Naive B cell (primary cell): ENCODE measurements around the gene FHIT. TPM values are rescaled to one million over a fixed set of nuclear protein-coding genes. Genes with fewer than 3 reads are reported as not detected.

Source experiments
- ATAC-seq, 2 donors: fragments of 150-1000 bp; cut with Tn5 transposase; 2 replicates each; pipeline ENCODE4 v1.10.0; 2021; ENCODE audit warnings: low read depth in 2 of 2, mild to moderate bottlenecking in 2 of 2, moderate library complexity in 2 of 2
- DNase-seq: peaks from one replicate; pipeline ENCODE4 v3.0.0; 2022
- H3K27ac Mint-ChIP-seq, 6 donors: one replicate each; pipeline ENCODE4 v1.8.0; 2020 to 2022; ENCODE audit warnings: mild to moderate bottlenecking in 6 of 6, mixed read lengths in 6 of 6, moderate library complexity in 5 of 6, inconsistent platforms in 2 of 6
- H3K27me3 Mint-ChIP-seq, 3 donors: one replicate each; pipeline ENCODE4 v1.8.0; 2021 to 2022; ENCODE audit warnings: mixed read lengths in 3 of 3, mild to moderate bottlenecking in 1 of 3
- H3K36me3 Mint-ChIP-seq, 2 donors: one replicate each; pipeline ENCODE4 v1.8.0; 2020 to 2022; ENCODE audit warnings: mixed read lengths in 2 of 2, inconsistent platforms in 1 of 2, mild to moderate bottlenecking in 1 of 2
- H3K4me1 Mint-ChIP-seq, 3 donors: one replicate each; pipeline ENCODE4 v1.8.0; 2020 to 2022; ENCODE audit warnings: mixed read lengths in 3 of 3, inconsistent platforms in 1 of 3, mild to moderate bottlenecking in 1 of 3, moderate library complexity in 1 of 3
- H3K4me3 Mint-ChIP-seq, 8 donors: one replicate each; pipeline ENCODE4 v1.8.0; 2020 to 2022; ENCODE audit warnings: mild to moderate bottlenecking in 8 of 8, mixed read lengths in 8 of 8, moderate library complexity in 8 of 8, inconsistent platforms in 2 of 8
- H3K9me3 Mint-ChIP-seq, 7 donors: one replicate each; pipeline ENCODE4 v1.8.0; 2020 to 2022; ENCODE audit warnings: mixed read lengths in 7 of 7, mild to moderate bottlenecking in 5 of 7, inconsistent platforms in 2 of 7, moderate library complexity in 1 of 7
- polyA plus RNA-seq, 6 donors: library from polyadenylated mRNA; unstranded; fragments of 300-500 nt; fragmentation: Illumina TruSeq; gene quantifications; one replicate each; pipeline ENCODE4 v1.2.3, GENCODE V29; 2021; ENCODE audit warnings: low read depth in 6 of 6

Gene FHIT
- polyA plus RNA-seq, 6 donors from 2014 or later, result 3.2 to 12.6 (median 7.1) TPM

DNA sequence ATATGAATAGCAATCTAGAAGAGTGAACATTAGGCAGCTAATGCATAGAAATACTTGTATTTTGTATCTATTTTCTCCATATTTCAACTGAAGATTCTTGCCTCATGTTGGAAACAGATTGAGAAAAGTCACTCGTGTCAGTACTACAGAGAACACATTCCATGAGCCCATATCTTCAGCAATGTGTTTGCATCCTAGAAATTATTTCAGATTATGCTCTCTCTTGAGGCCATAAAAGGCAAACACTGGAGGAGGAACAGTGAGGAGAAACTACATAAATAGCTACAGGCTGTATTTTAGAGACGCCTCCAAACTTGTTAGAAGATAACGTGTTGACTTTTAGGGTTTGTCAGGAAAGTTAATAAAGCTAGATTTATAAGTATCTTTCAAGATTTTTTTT is 906.9 kb downstream of the FHIT start:
- H3K4me3 Mint-ChIP-seq, result no peak overlapping the region
- ATAC-seq (no peak), DNase-seq (no peak)
- H3K27ac Mint-ChIP-seq, result no peak overlapping the region
- H3K4me1 Mint-ChIP-seq, result no peaks in the 10 kb centered on the region
- H3K27me3 Mint-ChIP-seq, result no peaks in the 10 kb centered on the region
- H3K36me3 Mint-ChIP-seq, result no peaks in the 10 kb centered on the region
- no peaks in the 10 kb centered on the region for H3K9me3 Mint-ChIP-seq

DNA sequence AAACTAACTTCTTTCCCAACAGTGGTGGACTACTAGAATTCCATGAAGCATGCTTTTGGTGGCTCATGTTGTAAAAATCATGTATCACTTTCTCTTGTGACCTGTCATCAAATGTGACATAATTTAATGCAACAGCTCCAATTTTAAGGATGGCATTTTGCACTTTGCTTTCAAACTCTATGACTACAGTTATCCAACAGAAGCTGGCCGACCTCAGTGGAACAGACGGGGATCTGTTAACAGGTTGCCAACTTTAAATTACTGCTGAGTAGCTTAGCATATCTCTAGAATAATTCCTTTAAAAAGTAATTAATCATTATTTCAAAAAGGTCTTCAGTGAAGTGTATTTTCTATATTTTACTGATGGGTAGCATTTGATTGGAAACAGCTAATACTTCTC is 907.4 kb downstream of the FHIT start:
- no peak for ATAC-seq
- H3K9me3 Mint-ChIP-seq, result no peaks in the 10 kb centered on the region
- DNase-seq, result no peak
- H3K27me3 Mint-ChIP-seq, result no peaks in the 10 kb centered on the region
- H3K36me3 Mint-ChIP-seq, result no peaks in the 10 kb centered on the region
- no peaks in the 10 kb centered on the region for H3K4me1 Mint-ChIP-seq
- no peak overlapping the region for H3K4me3 Mint-ChIP-seq
- no peak overlapping the region for H3K27ac Mint-ChIP-seq

DNA sequence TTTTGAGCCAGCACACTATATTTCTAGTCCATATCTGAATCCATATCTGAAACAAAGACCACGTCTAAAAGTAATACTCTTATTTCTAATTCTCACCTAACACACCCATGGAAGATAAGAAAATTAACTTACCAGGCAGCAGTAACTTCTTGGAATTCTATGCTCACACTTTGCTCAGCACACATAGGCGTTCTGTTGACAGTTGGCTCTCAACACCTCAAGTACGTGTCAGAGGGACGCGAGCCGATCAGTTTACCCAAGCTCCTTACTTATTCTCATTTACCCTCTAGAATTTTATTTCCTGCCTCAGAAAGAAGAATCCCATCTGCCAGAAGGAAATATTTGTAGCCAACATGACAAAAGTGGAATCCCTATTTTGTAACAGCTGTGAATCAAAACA is 911.9 kb downstream of the FHIT start:
- no peak overlapping the region for H3K4me3 Mint-ChIP-seq
- no peaks in the 10 kb centered on the region for H3K4me1 Mint-ChIP-seq
- no peak overlapping the region for H3K27ac Mint-ChIP-seq
- H3K36me3 Mint-ChIP-seq, result no peaks in the 10 kb centered on the region
- no peaks in the 10 kb centered on the region for H3K9me3 Mint-ChIP-seq
- no peaks in the 10 kb centered on the region for H3K27me3 Mint-ChIP-seq
- ATAC-seq (no peak), DNase-seq (no peak)

DNA sequence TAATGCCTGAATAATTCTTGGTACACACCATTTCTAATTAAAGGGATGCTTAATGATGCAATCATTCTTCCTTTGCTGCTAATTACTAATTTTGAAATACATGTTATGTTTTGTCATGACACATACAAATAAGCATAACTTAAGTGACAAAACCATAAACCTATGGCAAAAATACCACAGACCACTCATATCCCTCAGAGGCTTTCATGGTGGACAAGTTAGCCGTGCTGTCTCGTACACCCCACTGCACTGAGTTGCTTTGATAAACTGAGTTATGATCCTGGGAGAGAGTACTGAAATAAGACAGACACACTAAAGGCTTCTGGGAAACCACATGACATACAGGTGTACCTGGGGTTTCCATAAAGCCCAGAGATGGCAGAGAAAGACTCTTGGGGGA is 913.8 kb downstream of the FHIT start:
- Mint-ChIP-seq H3K4me1 (peaks cover 5 to 6% (median 5%) of the 10 kb centered on the region in 3 donors), H3K4me3 (no peak overlapping the region)
- ATAC-seq, result no peak

DNA sequence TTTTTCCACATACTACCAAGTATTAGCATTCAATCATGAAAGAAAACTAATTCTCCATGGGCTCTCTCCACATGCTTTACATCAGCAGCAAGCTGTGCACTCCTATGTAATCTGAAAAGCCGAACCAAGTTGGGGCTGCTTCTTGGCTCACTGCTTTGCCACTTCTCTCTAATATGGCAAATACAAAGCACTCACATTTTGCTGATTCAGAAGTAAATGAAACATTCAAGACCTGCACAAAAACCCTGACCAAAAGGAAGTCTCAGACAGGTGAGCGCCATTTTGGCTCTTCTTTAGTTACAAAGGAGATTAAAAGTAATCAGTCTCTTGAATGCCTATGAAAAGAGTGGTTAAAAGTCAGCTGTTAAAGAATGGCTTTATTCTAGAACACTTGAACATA is 915.2 kb downstream of the FHIT start:
- DNase-seq (no peak), ATAC-seq (no peak)
- Mint-ChIP-seq H3K36me3 (no peaks in the 10 kb centered on the region), H3K4me3 (no peak overlapping the region), H3K9me3 (no peaks in the 10 kb centered on the region), H3K27me3 (no peaks in the 10 kb centered on the region), H3K27ac (no peak overlapping the region), H3K4me1 (peaks cover 5 to 6% (median 5%) of the 10 kb centered on the region in 3 donors)

More for the DNA sequence above, 913.8 kb downstream of the FHIT start:
- no peaks in the 10 kb centered on the region for H3K9me3 Mint-ChIP-seq
- no peaks in the 10 kb centered on the region for H3K36me3 Mint-ChIP-seq
- no peak overlapping the region for H3K27ac Mint-ChIP-seq
- no peaks in the 10 kb centered on the region for H3K27me3 Mint-ChIP-seq
- no peak for DNase-seq

DNA sequence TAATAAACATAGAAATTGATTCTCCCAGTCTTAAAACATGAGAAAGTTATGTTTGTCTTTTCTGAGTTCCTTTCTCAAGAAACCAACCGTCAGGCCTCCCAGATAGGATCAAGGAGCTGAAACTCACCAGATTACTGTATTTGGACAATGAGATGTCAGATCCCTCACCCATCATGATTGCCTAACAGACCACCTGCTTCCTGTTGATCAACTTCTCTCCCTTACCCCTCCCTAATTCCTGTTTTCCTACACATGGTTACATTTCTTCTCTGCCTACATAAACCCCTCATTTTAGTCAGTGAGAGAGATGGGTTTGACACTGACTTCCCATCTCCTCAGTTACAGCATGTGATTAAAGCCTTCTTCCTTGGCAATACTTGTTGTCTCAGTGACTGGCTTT is 917.5 kb downstream of the FHIT start:
- no peak for ATAC-seq
- Mint-ChIP-seq H3K4me1 (peaks cover 5 to 6% (median 5%) of the 10 kb centered on the region in 3 donors), H3K27me3 (no peaks in the 10 kb centered on the region), H3K27ac (peak overlapping the region in 2 of 6 donors; percentile 36 to 89), H3K4me3 (peak overlapping the region in 1 of 8 donors; percentile 2), H3K9me3 (no peaks in the 10 kb centered on the region), H3K36me3 (no peaks in the 10 kb centered on the region)
- no peak for DNase-seq

DNA sequence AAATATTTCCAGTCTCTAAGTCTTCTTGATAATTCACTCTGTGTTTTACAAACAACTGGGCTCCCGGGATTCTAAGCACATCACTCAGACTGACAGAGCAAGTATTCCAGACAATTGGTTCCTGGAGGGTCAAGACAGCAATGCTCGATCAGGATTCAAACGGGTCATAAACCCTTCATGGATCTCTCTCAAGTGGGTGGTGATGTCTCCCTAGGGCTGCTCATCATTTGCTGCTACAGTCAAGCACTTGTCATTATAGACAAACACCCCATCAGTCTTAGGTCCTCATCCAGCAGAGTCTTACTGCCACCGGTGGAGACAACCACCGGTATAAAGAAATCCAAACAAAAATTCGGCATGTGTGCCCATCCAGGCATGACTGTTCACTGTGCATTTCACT is 921.1 kb downstream of the FHIT start:
- Mint-ChIP-seq H3K4me1 (peaks cover 5 to 6% (median 5%) of the 10 kb centered on the region in 3 donors), H3K36me3 (no peaks in the 10 kb centered on the region), H3K27me3 (no peaks in the 10 kb centered on the region), H3K4me3 (no peak overlapping the region), H3K27ac (no peak overlapping the region), H3K9me3 (no peaks in the 10 kb centered on the region)
- ATAC-seq (no peak), DNase-seq (no peak)

DNA sequence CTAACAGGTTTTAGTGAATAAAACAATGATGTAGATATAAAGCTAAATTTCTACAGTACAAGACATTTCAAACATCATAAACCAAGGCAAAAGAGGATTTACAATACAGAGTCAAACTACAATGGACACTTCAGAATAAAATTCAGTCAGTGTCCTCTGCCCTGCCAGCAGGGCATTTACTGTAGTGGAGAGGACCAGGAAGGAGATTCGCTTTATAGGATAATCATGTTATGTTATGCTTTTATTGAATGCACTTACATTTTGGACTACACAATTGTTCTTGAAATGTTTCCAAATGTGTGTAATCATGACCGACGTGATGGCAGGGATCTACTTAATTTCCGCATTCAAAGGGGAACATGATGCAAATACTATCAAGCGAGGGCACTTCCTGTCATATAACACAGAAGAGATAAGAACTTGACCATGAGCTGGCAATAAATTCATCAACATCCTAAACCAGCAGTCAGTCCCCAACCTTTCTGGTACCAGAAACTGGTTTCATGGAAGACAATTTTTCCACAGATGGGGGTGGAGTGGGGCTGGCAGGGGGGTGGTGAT is 925.6 kb downstream of the FHIT start:
- no peak for DNase-seq
- Mint-ChIP-seq H3K4me3 (no peak overlapping the region), H3K4me1 (no peaks in the 10 kb centered on the region), H3K9me3 (no peaks in the 10 kb centered on the region), H3K36me3 (no peaks in the 10 kb centered on the region), H3K27me3 (no peaks in the 10 kb centered on the region), H3K27ac (no peak overlapping the region)
- no peak for ATAC-seq

DNA sequence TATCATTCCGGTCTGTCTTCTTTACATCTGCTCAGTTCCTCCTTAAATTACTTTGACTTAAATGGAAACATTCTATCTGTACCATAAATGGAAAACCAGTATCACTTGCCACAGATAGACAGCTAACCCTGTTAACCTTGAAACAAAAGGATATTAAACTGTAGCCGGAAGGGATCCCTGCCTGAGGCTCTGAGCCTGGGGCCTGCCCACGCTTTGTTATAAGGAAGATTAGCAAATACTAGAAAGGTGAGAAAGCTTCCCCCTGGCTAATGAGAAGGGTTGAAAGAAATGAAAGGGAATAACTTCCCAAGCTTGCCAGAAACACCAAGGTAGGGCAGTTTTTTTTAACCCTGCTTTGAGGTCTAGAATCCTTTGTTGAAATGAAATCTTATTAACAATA is 927.6 kb downstream of the FHIT start:
- no peaks in the 10 kb centered on the region for H3K9me3 Mint-ChIP-seq
- ATAC-seq (no peak), DNase-seq (no peak)
- no peaks in the 10 kb centered on the region for H3K27me3 Mint-ChIP-seq
- no peak overlapping the region for H3K4me3 Mint-ChIP-seq
- no peaks in the 10 kb centered on the region for H3K36me3 Mint-ChIP-seq
- H3K4me1 Mint-ChIP-seq, result no peaks in the 10 kb centered on the region
- no peak overlapping the region for H3K27ac Mint-ChIP-seq

DNA sequence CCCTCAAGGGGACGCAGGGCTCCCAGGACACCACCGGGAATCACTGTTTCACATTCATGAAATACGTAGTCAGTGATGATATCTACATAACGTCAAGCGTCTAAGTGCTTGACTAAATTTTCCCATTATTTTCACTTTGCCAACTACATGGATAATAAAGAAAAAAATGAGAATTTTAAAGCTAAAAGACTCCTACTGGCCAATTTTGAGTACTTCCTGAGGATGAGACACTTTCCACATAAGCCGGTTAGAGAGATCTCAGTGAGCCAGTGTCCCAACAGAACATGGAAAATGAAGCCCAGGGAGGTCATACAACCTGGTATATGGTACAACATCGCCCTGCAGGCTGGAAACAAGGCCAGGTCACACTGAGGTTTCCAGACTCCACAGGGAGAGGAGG is 928.1 kb downstream of the FHIT start:
- no peaks in the 10 kb centered on the region for H3K9me3 Mint-ChIP-seq
- ATAC-seq (no peak), DNase-seq (no peak)
- no peak overlapping the region for H3K27ac Mint-ChIP-seq
- H3K4me1 Mint-ChIP-seq, result no peaks in the 10 kb centered on the region
- H3K27me3 Mint-ChIP-seq, result no peaks in the 10 kb centered on the region
- H3K36me3 Mint-ChIP-seq, result no peaks in the 10 kb centered on the region
- no peak overlapping the region for H3K4me3 Mint-ChIP-seq

DNA sequence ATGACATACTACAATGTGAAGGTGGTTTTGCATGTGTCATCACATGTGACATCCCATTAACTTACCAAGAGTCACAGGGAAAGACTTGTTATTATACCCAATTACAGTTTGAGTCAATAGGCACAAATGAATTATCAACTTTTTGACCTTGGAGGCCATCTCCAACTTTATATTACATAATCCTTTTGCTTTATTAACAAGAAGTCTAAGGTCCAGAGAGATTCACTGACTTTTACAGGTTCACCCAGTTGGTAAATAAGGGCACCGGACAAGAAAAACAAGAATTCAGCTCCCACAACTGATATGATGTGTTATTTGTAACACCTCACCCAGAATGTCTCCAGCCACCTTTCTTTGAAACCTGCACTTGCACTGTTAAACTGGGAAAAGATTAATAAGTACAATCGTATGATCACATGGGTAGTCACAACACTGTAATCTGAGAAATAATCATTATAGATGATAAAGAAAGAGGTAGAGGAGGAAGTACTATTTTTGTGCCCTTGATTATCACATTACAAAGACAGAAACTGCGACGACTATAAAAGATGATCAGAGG is 928.9 kb downstream of the FHIT start:
- H3K4me3 Mint-ChIP-seq, result no peak overlapping the region
- no peaks in the 10 kb centered on the region for H3K4me1 Mint-ChIP-seq
- H3K27me3 Mint-ChIP-seq, result no peaks in the 10 kb centered on the region
- no peak for ATAC-seq
- no peak overlapping the region for H3K27ac Mint-ChIP-seq
- H3K9me3 Mint-ChIP-seq, result no peaks in the 10 kb centered on the region
- no peaks in the 10 kb centered on the region for H3K36me3 Mint-ChIP-seq
- no peak for DNase-seq

DNA sequence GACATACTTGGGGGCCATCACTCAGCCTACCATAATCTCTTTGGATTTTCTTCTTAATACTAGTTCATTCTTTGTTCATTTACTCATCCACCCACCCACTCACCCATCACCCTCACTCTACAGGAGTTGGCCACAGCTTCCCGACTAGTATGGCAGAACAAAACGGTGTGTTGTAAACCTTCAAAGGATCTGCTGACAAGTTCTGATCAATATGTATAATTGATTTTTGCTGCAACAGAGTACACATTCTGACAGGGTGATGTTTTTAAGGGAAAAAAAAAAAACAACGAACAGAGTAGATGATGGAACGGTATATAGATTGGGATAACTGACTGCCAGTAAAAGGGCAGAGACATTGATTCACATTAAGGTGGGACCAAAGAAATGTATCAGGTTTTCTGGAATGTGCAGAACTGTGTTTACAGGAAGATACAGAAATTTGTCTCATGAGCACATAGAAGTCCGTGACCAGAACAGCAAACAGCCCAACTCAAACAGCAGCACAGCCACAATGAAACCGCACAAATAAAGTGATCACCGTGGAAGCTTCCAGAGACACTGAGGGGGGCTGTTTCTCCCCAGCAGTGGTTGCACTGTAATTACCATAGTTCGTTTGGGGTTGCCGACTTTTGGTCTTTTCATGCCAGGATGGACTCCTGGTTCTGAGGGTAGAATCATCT is 931.9 kb downstream of the FHIT start:
- H3K36me3 Mint-ChIP-seq, result no peaks in the 10 kb centered on the region
- no peak overlapping the region for H3K27ac Mint-ChIP-seq
- no peak for ATAC-seq
- H3K9me3 Mint-ChIP-seq, result peaks cover 0 to 10% (median 0%) of the 10 kb centered on the region in 7 donors
- no peaks in the 10 kb centered on the region for H3K4me1 Mint-ChIP-seq
- no peaks in the 10 kb centered on the region for H3K27me3 Mint-ChIP-seq
- H3K4me3 Mint-ChIP-seq, result no peak overlapping the region
- DNase-seq, result no peak

DNA sequence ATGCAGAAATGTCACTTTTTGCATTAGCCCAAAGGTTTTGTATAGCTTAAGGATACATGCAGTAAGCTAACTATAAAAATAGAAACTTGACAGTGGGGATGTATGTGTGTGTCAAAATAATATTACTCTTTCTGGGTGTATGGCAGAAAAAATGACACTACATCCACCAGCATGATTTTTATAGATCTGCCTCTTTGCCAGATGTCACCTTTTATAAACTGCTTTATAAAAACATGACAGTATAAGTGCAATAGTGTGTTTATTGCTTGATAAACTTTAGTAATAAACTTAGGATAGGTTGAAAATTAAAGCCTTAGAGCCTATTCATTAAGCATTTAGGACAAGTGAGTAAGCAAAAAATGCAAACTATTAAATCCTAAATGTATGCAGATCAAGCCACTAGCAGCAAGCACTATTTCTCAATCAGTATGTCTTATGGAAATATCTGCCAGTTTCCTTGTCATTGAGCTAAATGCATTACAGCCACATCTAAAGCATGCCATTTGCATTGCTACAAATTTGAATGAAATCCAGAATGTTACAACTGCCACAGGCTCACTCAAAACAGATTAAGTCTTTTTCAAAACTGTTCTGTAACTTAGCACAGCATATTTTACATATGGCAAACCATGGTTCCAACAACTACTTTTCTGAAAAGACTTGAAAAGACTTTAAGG is 935.0 kb downstream of the FHIT start:
- H3K27ac Mint-ChIP-seq, result no peak overlapping the region
- H3K27me3 Mint-ChIP-seq, result no peaks in the 10 kb centered on the region
- H3K36me3 Mint-ChIP-seq, result no peaks in the 10 kb centered on the region
- DNase-seq (no peak), ATAC-seq (no peak)
- H3K4me1 Mint-ChIP-seq, result no peaks in the 10 kb centered on the region
- H3K4me3 Mint-ChIP-seq, result no peak overlapping the region
- H3K9me3 Mint-ChIP-seq, result peaks cover 0 to 10% (median 0%) of the 10 kb centered on the region in 7 donors

DNA sequence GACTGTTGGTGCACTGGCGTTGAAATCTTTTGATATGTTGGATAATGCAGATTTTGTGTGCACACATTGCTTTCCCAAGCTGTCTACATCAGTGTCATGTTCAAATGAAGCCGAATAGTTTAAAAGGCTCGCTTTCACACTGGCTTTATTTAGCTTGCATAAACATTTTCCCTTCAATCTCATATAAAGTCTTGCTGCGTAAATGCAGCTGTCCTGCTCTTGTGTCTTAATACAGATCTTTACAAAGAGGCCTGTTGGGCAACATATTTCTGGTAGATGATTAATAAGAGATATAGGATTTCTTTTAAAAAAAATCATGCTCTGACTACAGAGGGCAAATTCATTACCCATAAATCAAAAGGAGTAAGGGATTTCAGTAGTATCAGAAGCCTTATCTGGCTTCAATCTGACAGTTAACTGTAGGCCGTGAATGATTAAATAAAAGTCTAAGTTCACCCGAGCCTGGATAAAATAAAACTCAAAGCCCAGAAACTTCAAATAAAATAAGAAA is 937.2 kb downstream of the FHIT start:
- H3K27me3 Mint-ChIP-seq, result no peaks in the 10 kb centered on the region
- H3K4me3 Mint-ChIP-seq, result no peak overlapping the region

More for the DNA sequence above, 937.2 kb downstream of the FHIT start:
- Mint-ChIP-seq H3K36me3 (no peaks in the 10 kb centered on the region), H3K27ac (peak overlapping the region in 1 of 6 donors; percentile 7), H3K4me1 (no peaks in the 10 kb centered on the region), H3K9me3 (peaks cover 0 to 10% (median 0%) of the 10 kb centered on the region in 7 donors)
- no peak for ATAC-seq
- no peak for DNase-seq
